SH-SY5Y (cell line): Measurements from ENCODE around the gene PLEKHG5.

ENCODE experiments used
- GATA2 ChIP-seq: IDR thresholded peaks from 2 replicates; pipeline ENCODE4 v1.6.1; 2011; ENCODE audit warnings: mild to moderate bottlenecking, low read depth, low read length
- GATA3 ChIP-seq: IDR thresholded peaks from 2 replicates; pipeline ENCODE4 v1.6.1; 2011; ENCODE audit warnings: low read depth, mild to moderate bottlenecking, low read length, moderate library complexity

- TF ChIP-seq GATA2, result no peak
- no peak for TF ChIP-seq GATA3
These were observed 40.5 kb downstream of the PLEKHG5 start for GRCh38 chr1:6450943-6451373.
